GM12873 (cell line): ENCODE results near the gene CASP10.

ENCODE experiments used
- TF ChIP-seq, protein P1 (sequence below): IDR thresholded peaks from 2 replicates; pipeline ENCODE4 v1.5.1; 2012; ENCODE audit warnings: low read depth, mild to moderate bottlenecking, moderate library complexity, low read length, control low read depth; ENCODE audit not compliant: insufficient read depth; ENCODE audit errors: missing control alignments

The CASP10 gene

DNA sequence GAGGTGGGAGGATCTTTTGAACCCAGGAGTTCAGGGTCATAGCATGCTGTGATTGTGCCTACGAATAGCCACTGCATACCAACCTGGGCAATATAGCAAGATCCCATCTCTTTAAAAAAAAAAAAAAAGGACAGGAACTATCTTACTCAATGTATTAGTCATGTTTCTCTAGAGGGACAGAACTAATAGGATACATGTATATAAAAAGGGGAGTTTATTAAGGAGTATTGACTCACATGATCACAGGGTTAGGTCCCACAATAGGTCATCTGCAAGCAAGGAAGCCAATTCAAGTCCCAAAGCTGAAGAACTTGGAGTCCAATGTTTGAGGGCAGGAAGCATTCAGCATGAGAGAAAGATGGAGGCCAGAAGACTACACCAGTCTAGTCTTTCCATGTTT is 18.8 kb upstream of the CASP10 start:
- TF ChIP-seq, protein P1, sequence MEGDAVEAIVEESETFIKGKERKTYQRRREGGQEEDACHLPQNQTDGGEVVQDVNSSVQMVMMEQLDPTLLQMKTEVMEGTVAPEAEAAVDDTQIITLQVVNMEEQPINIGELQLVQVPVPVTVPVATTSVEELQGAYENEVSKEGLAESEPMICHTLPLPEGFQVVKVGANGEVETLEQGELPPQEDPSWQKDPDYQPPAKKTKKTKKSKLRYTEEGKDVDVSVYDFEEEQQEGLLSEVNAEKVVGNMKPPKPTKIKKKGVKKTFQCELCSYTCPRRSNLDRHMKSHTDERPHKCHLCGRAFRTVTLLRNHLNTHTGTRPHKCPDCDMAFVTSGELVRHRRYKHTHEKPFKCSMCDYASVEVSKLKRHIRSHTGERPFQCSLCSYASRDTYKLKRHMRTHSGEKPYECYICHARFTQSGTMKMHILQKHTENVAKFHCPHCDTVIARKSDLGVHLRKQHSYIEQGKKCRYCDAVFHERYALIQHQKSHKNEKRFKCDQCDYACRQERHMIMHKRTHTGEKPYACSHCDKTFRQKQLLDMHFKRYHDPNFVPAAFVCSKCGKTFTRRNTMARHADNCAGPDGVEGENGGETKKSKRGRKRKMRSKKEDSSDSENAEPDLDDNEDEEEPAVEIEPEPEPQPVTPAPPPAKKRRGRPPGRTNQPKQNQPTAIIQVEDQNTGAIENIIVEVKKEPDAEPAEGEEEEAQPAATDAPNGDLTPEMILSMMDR = no peak

DNA sequence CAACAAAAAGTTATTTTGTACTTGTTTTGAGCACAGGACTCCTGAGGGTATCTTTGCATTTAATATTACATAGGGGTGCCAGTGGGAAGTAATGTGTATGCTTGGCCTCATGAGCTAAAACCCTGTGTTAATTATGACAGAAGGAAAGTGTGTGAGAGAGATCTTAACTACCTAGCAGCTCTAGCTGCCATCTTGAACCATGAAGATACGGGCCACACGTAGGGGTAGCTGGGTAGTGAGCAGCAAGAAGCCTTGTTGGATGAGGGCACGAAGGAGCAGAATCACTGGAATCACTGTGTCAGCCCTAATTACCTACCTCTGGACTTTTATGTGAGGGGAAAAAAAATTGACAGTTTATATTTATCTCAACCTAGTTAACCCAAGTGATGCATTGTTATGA is 15.4 kb upstream of the CASP10 start:
- TF ChIP-seq, protein P1 = no peak

DNA sequence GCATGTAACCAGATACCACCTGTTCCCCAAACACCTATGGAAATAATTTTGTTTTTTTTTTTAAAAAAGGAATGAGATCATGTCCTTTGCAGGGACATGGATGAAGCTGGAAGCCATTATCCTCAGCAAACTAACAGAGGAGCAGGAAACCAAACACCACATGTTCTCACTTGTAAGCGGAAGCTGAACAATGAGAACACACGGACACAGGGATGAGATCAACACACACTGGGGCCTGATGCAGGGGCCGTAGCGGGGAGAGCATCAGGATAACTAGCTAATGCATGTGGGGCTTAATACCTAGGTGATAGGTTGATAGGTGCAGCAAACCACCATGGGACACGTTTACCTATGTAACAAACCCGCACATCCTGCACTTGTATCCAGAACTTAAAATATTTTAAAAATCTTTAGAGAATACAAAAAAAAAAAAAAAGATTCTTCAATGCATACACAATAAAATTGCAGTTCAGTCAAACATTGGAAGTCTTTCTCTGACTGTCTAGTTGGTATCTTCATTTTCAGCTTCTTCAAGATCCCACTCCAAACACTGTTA is 11.6 kb upstream of the CASP10 start:
- TF ChIP-seq, protein P1 = no peak

DNA sequence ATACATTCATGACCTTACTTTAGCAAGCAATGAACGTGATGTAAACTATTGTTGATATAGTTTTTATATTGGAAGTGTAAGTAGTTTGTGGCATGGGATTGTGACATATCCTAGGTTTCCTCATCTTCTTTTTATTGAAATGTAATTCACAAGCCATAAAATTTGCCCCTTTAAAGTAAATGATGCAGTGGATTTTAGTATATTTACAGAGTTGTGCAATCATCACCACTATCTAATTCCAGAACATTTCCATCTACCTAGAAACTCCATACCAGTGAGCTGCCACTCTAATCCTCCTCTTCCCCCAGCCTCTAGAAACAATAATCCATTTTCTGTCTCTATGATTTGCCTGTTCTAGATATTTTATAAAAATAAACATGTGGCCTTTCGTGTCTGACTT is 10.7 kb upstream of the CASP10 start:
- TF ChIP-seq, protein P1 = no peak

DNA sequence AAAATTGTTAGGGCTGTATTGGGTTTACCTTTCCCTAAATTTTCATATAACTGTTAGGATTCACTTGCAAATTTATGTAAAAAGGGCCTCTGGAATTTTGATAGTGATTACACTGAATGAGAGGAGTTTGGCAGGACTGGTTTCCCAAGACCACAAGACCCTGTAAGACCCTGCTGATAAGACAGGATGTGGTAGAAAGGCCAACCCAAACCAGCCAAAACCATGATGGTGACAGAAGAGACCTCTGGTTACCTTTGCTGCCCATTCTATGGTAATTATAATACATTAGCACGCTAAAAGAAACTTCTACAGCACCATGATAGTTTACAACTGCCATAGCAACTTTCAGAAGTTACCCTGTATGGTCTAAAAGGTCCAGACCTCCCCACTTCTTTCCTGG is 8.3 kb upstream of the CASP10 start:
- TF ChIP-seq, protein P1 = no peak

DNA sequence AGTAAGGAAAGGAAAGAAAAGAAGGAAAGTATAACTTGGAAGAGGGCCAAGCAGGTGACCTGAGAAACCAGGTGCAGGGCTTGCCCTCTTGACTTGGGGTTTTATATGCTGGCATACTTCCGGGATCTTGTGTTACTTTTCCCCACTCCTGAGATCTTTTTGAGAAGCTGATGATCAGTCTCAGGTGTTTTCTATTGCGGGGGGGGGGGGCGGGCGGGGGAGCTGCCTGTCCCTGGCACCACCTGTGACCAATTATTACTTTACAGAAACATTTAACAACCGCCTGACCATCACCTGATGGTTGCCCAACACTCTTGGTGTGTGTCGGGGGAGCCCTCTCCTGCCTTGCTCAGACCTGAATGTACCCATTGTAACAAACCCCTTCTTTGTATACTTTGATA is 6.9 kb upstream of the CASP10 start:
- TF ChIP-seq, protein P1 = no peak

DNA sequence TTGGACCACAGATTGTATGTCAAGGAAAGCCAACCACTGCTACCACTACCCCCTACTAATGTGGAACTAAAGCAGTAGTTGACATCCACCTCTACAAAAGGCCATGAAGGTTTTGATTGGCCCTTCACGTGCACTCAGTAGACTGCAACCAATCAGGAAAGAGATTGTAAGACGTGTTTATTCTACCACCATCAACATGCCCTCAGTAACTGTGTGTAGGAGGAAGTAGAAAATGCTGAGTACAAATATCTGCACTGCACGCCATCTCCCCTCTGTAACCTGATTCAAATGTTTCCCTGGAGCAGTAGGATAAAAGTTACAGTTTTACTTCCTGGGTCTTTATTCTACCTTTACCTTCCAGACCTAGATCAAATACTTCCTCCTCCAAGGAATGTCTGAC is 2.9 kb upstream of the CASP10 start:
- TF ChIP-seq, protein P1 = no peak
